HG03520 (cell line): ENCODE data around the gene METAP1D.
"Not testable (repeated sequence)": the region's sequence is repeated elsewhere in the genome, so short reads cannot be mapped to it uniquely, and the experiment has no call there.

Experiments used
- ATAC-seq: cut with Tn5 transposase; IDR thresholded peaks from one replicate; pipeline ENCODE4 v1.9.1; 2021; ENCODE audit warnings: mild to moderate bottlenecking, moderate library complexity; ENCODE audit not compliant: unreplicated experiment

Gene METAP1D

DNA sequence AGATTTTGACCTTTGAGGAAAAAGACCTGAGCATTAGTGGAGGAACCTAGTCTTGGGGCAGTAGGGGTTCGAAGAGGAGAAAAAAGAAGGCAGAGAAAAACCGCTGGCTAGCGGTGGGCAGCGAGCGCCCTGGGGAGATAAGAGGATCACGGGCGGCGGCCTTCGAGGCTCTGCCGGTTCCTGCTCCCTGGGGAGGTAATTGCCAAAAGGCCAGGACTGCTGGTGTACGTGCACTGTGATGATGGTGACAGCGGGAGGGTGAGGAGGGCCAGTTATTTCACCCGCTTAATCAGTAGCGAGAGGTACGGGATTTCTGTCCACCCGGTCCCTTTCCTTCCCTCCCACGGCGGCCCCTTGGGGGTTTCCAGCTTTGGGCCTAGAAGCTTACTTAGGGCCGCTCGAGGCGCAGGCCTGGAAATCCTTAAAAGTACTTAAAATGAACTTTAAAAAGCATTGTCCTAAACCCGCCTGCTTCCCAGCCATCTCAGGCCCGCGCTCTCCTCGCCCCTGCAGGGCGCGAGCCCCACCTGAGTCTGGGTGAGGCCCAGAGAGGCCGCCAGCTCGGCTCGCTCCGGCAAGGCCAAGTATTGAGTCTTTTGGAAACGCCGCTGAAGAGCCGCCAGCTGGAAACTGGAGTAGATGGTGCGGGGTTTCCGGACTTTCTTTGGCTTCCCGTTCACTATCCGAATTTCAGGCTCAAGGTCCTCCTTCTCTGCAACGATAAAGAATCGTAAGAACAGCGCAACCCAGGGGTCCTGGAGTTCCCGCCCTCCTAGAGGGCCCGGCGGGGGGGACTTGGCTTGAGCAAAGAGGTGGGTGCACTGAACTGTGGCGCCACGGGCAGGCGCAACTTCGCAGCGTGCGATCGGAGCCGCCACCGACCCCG, 101.4 kb downstream of the METAP1D start:
- ATAC-seq: no peak

DNA sequence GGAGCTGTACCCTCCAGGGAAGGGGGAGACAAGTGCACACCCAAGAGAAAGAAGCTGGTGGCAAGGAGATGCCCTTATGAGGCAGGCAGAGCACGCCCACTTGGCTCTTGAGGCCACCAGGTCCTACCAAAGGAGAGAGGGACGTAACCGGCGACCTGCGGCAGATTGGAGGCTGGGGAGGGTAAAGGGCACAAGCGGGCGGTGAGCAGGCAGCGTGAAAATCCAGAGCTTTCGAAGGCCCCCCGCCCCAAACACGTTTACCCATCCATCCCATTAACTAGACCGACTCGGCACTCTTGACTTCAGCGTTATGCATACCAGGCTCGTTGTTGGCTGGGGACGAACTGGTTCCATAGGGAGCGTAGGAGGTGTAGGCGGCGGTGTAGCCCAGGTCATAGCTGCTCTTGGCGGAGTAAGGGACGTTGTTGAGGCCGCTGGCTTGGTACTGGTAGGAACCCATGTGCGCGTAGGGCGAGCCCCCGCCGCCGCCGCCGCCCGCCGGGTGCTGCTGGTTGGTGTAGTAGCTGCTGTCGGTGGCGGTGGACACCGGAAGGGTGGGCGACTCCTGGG, 102.2 kb downstream of the METAP1D start:
- ATAC-seq: no peak

DNA sequence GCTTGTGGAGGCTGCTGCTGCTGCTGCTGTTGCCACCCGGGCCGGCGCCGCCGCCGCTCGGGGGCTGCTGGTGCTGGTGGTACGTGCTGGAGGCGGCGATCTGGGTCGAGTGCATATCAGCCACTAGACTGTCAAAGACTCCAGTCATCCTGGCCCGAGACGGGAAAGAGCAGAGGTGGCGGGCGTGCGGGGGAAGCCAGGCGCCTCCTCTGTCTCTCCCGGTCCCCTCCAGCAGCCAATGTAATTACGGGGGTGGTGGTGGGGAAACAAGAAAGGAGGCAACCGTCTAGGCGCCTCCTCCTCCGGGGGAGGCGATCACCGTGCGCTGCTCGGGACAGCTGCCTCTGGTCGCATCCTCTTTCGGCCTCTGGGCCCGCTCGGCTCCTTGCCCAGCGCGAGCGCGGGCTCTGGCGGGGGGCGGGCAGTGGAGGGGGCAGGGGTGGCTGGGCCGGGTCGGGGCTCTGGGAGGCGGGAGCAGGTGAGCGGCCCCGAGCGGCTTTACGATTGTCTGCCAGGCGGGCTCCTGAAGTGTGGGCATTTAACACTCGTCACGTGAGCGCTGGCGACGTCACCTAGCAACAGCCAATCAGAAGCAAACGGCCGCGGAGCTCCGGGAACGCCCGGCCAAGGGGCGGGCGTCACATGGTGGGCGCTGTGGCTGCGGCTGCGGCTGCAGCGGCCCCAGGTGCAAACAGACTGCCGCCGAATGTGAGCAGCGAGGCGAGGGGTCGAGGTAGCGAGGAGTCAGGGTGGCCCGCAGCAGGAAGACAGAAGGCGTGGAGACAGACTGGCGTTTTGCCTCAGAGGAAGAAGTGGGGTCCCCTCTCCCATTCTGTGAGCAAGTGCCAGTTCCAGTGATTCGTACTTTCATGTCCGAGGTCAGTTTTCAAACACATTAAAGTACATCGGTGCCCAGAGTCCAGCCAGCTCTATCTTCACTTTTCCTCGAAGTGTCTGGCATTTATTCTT, 102.9 kb downstream of the METAP1D start, which contains the start of gene DLX2:
TSS of gene DLX2 (minus strand) at position 510 of the 969 bp plus-strand sequence. CDS start at position 148, 362 bp downstream.
- peak; percentile 67 for ATAC-seq

DNA sequence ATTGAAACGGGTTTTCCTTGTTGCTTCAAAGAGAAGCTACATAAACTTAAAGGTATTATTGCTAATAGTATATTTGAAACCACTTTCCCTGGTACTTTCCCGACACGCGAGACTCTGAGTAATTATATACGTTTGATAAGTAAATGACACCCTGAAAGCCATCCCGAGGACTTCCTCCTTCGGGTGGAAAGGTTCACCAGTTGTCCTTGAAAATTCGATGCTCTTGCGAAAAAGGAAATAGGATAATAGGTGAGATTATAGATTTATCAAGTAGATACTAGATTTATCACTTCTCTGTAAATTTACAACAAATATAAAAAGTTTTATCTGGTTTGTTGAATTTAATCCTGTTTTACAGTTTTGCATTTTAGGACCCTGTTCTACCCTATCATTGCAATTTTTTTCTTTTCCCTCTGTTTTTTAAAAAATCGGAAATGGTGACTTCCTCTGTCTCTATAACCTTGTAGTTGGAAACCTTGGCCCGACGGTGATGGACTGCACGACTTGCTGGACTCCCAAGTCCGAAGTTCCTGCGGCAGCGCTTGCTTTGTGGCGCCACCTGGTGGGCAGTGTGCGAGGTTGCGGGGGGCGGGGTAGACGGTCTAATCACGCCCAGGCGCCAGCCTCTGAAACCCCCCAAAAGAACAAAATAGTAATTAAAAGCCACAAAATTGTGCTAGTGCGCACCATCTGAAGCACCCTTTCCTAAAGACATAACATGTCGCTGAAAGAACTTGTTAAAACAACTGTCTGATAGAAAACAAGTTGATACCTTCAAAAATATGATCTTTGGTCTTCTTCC, 103.9 kb downstream of the METAP1D start:
- no peak for ATAC-seq

DNA sequence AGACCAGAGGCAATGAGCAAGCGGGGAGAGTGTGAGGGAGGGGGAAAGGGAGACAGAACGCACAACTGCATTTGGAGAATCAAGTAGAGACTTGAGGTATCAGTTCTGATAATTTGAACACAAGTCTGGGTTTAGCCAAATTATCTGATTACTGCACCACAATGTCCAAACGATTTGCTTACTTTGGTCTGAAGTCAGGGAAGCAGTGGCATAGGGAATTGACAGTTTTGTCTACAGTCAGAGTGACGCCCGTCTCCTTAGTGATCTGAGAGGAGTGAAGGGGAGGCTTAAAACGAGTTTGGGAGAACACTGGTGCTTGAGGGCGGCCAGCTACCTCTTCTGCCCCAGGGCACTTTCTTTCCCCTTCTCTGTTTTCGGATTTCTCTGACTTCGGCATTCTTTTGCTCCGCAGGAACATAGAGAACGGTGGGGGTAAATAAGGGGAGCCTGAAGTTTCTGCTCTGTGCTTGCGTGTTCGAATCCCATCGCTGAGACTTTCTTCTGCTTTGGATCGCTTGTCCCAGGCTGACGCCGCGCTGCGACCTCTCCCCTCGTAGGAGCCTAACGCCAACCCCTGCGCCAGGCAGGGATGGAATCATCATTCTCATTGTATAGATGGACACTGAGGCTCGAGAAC, 105.8 kb downstream of the METAP1D start:
- ATAC-seq: no peak

DNA sequence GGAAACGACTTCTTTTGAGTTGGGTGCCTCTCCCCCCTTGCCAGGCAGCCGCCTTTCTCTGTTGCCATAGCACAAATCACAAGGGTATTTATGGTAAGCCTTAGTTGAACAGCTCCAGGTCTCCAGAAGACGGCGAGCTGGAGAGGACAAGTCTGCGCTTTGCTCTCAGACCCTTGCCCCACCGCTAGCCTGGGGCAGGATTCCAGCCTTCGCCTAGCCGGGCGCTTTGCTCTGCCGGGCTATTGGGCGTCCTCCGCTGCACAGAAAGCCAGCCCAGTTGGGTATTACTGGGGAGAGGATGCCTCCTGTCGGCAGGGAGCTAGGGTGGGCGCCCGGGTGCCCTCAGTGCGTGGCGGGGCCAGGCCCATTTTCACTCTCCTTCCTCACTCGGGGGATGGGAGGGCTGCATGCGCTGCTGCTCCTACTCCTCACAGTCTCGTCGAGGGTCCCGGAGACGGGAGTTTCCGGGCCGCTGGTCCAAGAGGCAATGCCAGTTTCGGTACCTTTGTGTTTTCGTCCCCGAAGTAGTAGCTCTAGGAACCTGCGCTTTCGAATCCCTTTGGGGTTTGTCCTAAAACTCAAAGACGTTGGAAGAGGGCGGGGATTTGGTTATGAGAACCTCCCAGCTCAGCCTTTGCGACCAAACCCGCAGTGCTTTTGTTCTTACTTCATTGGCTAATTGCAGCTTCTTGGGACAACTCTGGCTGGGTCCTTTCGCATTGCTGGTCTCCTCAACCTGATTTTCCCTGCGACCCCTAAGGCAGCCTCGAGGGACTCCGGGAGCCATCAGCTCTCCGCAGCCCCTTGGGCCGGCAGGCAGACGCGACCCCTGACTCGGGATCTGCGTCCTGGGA, 106.6 kb downstream of the METAP1D start:
- ATAC-seq: no peak

DNA sequence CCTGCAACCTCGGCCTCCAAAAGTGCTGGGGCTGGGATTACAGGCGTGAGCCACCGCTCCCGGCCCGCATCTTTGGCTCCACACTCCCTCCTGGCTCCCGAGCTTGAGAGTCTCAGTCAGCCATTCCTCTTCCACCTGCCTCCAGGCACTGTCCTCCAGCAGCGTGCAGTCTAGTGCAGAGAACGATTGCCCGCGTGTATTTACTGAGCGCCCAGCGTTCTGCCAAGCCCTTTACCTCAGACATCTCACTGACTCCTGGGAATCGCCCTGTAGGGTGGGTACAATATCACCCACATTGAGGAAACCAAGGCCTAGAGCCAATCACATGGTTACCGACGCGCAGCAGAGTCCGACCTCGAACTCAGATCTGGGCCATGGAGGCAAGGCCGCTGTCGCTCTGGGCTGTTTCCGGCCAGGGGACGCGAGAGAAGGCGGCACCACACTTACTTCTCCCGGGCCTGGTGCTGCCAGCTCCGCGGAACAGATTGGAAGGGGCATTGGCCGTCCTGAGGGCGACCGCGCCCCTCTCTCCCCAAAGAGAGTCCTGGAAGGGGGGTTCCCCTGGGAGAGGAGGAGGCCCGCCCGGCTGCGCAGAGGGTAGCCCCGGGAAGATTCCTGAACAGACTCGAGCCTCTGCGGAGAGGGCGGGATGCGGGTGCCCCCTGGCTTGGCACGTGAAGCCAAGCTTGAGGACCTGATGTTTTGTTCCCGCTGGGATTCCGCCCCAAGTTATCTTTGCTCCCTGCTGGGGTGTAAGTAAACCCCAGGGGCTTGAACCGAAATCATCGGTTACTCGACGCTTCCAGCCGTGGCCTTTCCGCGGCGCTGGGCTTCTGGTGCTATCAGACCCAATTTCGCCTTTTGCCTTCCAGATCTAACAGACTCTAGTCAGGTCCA, 108.2 kb downstream of the METAP1D start:
- no peak for ATAC-seq

DNA sequence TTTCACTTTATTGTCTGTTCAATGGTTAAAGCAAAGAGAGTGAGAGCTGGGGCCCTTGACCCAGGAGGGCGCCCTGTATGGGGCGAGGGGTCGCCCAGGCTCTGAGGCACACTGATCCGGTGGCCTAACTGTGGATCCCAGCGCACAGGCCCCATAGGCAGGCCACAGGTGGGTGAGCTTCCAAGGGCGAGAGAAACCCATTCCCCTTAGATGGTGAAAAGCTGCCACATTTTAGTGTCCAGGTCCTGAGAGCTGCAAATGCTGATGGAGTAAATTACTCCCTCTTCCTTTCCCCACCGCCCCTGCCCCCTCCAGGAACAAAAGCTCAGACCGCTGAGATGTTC, 108.8 kb downstream of the METAP1D start:
- no peak for ATAC-seq

DNA sequence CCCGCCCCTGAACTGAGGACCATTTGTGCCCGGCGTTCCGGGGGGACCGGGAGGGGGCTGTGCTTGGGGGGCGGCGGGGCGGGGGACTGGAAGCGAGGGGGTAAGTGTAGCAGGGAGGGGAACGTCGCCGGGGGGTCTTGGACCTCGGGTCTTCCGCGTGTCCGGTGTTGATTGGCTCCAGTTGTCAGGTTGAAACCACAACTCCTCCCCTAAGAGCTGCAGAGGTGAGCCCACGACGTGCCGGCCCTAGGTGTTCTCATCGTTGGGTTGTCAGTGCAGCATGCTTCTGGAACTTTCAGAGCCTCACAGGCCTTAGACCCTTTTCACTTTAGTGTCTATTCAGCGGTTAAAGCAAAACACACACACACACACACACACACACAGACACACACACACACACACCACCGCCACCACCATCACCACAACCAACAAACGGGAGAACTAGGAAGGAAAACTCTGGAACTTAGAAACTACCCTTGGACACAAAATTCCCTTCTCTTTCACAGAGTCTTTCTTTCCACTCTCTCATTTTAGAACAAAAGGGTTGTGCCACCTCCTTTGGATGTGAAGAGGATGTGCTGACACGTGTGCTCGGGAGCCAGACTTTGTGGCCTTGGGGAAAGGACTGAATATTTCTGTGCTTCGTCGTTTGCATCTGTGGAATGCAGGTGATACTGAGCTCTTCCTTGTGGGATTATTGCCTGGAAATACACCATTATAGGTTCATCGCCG, 109.7 kb downstream of the METAP1D start:
- no peak for ATAC-seq

DNA sequence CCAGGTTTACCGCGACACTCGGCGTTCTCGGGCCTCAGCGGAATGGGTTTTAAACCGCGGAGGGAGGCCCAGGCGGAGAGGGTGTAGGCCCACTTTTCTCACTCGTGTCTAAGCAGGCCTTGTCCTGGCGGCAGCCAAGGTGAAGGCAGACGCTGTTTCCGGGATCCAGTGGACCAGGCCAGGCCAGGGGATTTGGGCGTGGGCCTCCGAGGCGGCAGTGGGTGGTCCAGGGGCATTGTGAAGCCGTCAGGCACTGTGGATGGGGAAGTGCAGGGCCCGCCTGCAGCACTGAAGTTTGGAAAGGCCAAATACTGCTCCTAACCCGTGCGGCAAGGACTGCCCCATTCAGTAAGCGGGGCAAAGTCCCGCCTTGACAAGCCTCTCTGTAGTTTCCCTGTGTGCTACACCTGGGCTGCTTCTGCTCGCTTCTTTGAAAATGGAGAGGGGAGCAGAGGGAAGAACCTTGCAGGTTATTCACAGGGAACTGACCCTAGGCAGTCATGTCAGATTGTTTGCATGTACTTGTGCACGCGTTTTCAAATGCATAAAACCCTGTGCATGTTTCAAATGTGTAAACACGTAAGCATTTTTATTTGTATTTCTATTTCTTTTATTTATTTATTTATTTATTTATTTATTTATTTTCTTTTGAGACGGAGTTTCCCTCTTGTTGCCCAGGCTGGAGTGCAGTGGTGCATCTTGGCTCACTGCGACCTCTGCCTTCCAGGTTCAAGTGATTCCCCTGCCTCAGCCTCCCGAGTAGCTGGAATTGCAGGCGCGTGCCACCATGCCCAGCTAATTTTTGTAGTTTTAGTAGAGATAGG, 110.4 kb downstream of the METAP1D start:
- no peak for ATAC-seq

DNA sequence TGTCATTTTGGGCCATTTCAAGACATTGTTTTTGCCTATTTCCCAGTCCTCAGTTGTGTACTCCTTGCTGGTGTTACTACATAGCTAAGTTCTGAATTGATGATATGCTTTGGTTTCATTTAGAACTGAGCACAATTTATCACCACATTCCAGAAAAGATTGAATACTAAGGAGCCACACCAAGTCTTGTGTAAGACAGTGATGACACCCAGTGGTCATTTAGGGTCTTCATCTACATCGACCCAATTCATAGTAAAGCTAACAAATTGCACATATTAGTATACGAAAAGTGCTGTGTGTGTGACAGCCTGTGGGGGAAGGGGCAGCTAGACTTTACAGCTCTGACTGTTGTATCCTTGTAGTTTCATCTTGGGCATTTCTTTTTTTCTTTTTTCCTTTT, 113.9 kb downstream of the METAP1D start:
- ATAC-seq: no peak

DNA sequence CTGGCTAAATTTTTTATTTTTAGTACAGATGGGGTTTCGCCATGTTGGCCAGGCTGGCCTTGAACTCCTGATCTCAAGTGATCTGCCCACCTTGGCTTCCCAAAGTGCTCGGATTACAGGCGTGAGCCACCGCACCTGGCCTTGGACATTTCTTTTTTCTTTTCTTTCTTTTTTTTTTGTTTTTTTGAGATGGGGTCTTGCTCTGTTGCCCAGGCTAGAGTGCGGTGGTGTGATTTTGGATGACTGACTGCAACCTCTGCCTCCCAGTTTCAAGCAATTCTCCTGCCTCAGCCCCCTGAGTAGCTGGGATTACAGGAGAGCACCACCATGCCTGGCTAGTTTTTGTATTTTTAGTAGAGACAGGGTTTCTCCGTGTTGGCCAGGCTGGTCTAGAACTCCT, 114.4 kb downstream of the METAP1D start:
- ATAC-seq: not testable (repeated sequence)

DNA sequence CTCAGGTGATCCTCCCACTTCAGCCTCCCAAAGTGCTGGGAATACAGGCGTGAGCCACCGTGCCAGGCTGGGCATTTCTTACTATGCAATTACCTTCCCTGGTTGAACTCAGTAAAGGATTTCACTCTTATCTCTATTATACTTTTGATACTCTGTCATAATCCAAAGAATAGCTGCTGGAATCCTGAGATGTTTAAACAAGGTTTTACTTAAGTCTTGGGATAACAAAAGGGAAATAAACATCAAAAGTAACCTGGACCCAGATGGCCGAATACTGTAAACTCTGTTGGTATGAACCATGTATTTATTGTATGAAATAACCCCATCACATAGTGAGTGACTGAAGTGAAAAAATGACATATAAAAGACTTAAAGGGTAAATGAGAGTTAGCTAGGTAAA, 114.8 kb downstream of the METAP1D start:
- ATAC-seq: no peak

DNA sequence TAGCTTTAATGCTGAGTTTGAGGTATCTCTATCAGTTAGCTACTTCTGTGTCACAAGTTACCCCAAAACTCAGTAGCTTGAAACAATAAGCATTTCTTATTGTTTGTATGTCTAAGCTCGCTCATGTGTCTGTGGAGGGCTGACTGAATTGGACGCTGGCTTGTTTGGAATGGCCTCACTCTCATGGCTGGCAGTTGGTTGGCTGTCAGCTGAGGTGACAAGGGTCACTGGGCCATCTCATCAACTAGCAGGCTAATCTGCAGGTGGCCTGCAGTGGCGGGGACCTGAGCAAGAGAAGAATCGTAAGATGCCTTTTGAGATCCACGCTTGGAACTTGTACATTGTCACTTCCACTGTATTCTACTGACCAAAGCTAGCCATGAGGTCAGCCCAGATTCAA, 116.4 kb downstream of the METAP1D start:
- no peak for ATAC-seq

DNA sequence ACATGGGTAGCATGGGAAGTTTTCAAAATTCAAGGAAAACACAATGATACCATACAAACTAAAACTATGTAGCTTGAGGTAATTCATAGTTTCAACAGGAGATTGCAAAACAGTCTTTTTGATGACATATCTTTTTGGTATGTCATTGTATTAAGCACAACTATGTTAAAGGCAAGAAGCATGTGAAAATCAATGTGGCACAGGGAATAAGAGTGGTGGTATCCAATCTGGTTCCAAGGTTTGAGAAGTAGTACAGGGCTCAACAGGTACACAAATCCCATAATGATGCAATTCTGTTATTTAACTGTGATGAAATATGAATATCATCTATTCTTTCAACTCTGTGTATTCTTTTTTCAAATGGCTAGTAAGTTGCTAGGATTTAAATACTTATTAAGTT, 119.3 kb downstream of the METAP1D start:
- ATAC-seq: no peak

DNA sequence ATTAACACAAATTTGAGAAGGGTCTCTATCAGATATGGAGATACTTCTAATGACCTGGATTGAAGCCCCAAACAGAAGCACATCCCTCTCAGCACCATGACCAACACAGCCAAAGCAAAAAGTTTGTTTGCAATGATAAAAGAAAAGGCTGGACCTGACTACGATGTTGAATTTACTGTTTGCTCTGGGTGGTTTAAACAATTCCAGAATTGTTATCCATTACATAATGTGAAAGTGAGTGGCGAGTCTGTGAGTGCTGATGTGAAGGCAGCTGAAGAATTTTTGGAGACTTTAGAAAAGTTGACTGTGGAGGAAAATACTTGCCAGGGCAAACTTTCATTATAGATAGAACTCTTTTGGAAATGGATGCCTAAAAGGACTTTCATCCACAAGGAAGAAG, 120.4 kb downstream of the METAP1D start:
- no peak for ATAC-seq

DNA sequence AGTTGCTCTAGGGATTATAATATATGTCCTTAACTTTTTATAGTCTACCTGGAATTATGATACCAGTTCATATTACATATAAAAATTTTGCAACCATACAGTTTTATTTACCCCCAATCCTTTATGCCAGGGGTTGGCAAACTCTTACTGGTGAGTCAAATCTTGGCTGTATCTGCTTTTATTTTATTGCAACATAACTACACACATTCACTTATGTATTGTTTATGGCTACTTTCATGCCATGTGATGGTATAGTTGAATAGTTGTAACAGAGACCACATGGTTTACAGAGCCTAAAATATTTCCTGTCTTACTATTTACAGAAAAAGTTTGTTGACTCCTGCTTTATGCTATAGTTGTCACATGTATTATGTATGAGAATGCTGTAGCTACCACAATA, 128.7 kb downstream of the METAP1D start:
- ATAC-seq: no peak
